GM19324 (cell line): ENCODE measurements around the gene AKAP3.
A peak's percentile ranks its signal among the peaks of the same experiment; 100 is the strongest.

Experiments
- ATAC-seq: cut with Tn5 transposase; IDR thresholded peaks from one replicate; pipeline ENCODE4 v1.9.1; 2021; ENCODE audit warnings: mild to moderate bottlenecking, moderate library complexity; ENCODE audit not compliant: unreplicated experiment, low FRiP score

Gene AKAP3

DNA sequence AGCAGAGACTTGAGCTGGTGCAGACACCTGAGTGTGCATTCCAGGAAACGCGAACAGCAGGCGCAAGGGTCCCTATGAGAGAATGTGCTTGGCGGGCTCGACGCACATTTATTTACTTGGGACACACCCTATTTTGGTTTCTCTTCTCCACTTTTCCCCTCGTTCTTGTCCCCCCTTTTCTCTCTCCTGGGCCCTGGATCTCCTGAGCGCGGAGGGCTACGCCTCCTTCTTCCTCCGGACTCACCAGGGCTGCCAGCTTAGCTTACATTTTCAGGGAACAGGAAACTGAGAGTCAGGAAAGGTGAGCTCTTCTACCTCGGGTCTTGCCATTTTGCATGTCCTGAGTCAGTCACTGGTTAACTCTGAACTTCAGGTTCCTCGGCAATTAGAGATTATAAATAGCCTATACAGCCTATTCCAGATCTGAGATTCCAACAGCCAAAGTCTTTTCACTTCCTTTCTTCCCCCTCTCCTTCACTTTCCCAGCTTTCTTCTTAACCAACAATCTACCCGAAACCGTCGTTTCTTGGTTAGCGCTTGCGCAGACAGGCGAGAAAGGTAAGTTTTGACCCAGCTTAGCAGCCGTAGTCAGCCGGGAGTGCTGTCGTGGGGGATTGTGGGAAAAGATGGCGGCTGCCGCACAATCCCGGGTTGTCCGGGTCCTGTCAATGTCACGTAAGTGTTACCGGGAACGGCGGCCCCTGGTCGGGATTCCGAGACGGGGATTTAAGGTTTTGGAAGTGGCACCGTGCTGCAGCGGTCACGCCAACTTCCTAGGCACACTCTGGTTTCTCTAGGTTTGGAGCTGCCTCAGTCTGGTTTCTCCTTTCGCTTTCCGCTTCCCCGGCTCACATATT is at the start of gene AKAP3, which contains the start of gene NDUFA9:
Gene AKAP3, minus strand, starts transcription at position 551 of the 857 bp plus-strand sequence. CDS start 10,855 bp downstream, outside the sequence.
Gene NDUFA9, plus strand, starts transcription at position 614 of the 857 bp plus-strand sequence. Its CDS starts 13 bp downstream, at position 627.
- peak; percentile 76 for ATAC-seq

DNA sequence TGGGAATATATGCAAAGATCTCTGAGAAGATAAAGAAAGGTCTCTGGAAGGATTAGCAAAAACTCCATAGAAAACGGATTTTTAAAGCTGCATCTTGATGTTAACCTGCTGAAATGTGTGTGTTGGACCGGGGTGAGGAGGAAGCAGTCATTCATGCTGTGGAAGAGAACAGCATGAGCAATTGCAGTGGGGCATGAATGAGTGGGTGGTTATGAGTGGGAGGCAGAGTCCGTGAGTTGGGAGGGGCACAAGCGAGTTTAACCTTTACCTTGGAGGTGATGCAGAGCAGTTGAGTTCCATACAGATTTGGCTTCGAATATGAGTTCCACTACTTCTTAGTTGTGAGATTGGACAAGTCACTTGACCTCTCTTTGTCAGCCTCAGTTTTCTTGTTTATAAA is 41.9 kb upstream of the AKAP3 start:
- no peak for ATAC-seq

- no peak for ATAC-seq
Observed at GRCh38 chr12:4685317-4685716, 36.5 kb upstream of the AKAP3 start.

GRCh38 chr12:4681732-4682131 is 32.9 kb upstream of the AKAP3 start:
- ATAC-seq, result no peak

GRCh38 chr12:4679711-4680110 is 30.9 kb upstream of the AKAP3 start:
- no peak for ATAC-seq

GRCh38 chr12:4665236-4665635 is 16.4 kb upstream of the AKAP3 start:
- no peak for ATAC-seq

DNA sequence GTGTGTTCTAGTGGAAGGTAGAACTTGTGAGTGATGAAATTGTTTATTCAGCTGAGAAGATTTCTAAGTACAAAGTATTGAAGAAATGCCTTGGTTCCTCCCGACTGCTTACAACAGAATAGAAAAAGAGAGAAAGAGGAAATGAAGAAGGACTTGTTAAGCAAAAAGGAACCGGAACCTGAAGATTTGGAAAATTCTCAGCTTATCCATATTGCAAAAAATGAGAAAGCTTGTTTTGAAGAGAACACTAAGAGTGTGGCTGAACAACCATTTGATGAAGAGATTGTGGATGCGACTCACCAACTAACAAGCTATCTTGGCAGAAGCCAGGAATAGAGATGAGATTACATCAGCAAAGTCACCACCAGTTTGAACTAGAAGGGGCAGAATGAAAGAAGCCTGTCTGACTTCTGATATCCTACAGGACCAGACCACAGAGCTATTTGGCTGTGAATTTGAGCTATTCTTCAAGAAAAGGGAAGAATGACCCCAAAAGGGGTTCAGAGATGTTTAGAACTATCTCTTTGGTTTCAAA is 15.2 kb upstream of the AKAP3 start:
- no peak for ATAC-seq

DNA sequence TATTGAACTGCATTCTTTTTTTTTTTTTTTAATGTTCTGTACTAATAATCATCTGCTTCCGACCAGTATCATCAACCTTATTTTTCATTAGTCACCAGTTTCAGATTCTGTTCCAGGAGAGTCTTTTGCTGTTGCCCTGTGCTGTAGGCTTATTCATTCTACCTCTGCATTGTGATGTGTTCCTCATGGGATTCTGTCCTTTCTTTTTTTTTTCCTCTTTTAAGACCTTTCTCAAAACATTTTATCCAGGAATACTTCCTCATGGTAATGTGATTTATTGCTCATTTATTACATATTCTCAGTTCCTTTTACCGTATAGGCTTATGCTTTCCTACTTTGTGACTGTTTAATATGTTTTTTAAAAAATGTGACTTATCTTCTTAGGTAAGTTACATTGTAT is 4.8 kb upstream of the AKAP3 start:
- no peak for ATAC-seq

DNA sequence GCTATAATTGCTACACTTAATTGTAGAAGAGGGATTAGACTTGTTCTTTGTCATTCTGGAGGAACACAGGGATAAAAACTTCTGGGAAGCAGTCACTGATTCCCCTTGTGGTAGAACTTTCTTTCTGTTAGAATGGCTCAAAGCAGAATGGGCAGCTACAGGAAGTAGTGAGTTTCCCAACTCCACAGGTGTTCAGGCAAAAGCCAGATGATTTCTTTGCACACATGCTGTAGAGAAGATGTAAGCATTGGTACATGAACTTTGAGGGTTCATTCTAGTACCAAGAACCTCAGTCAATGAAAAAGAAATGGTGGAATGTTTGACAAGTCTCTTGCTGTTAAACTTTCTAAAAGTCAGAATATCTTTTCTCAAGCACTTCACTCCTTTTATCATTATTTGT is 4.4 kb upstream of the AKAP3 start:
- ATAC-seq, result no peak

GRCh38 chr12:4649358-4649661 is 459 bp upstream of the AKAP3 start:
- ATAC-seq, result no peak

DNA sequence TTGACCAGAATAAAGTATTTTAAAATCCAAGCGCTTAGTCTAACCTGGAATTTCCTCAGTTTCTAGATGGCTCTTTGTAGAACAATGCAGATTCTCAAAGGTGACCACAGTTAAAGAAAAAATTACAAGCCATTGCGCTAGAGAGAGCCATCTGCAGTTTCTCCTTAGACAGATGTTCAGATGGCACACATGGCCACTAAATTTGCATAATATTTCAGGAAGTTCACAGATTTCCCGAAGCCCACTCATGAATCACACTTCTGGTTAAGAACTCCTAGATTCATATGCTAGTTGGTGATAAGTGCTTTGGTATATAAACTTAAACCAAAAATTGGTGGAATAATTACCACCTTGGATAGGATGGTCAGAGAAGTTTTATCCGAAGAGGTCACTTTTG is 749 bp downstream of the AKAP3 start:
- peak; percentile 38 for ATAC-seq

GRCh38 chr12:4645023-4645422 is 3.8 kb downstream of the AKAP3 start:
- ATAC-seq, result no peak

- peak; percentile 54 for ATAC-seq
Observed at GRCh38 chr12:4643747-4644146, 5.1 kb downstream of the AKAP3 start.

- ATAC-seq, result no peak
Observed at GRCh38 chr12:4630262-4630661, 18.6 kb downstream of the AKAP3 start.

GRCh38 chr12:4628406-4628805 is 20.4 kb downstream of the AKAP3 start:
- ATAC-seq, result no peak

- ATAC-seq, result no peak
Observed at GRCh38 chr12:4626543-4626942, 22.3 kb downstream of the AKAP3 start.

GRCh38 chr12:4621511-4621910 is 27.3 kb downstream of the AKAP3 start:
- ATAC-seq, result no peak

DNA sequence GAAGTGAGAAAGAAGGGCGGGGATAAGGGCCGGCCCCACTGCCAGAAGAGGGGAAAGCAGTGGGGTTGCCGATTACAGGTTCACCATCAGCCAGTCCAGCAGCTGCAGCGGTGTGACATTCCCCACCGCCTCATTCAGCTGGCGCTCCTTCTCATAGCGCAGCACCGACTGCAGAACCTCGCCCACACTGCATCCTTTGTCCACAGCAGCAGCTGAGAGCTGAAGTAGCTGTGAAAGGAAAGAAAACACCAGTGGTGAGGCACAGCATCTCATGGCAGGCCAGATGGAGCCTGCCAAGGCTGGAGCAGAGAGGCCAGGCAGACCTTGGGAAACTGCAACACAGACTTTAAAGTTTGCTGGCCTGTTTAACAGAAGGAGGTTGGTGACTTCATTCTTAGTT is 33.2 kb downstream of the AKAP3 start:
- no peak for ATAC-seq

DNA sequence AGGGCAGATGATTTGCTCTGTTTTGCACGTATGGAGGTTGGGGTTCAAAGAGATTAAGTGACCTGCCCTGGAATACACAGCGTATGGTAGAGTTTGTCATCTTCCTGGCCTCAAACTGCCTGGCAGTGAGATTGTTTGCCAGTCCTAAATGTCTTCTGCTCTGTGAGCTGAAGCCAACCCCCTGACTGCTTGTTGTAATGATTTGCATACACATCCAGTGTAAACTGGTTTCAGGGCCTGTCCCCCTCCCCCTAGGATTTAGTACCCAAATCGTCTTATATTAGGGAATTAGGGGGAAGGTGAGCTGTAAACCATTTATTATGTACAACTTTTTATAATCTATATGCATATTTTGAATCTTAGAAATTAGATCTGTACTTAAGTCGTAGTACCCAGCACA is 38.4 kb downstream of the AKAP3 start:
- ATAC-seq, result no peak

GRCh38 chr12:4609071-4609470 is 39.8 kb downstream of the AKAP3 start:
- no peak for ATAC-seq

DNA sequence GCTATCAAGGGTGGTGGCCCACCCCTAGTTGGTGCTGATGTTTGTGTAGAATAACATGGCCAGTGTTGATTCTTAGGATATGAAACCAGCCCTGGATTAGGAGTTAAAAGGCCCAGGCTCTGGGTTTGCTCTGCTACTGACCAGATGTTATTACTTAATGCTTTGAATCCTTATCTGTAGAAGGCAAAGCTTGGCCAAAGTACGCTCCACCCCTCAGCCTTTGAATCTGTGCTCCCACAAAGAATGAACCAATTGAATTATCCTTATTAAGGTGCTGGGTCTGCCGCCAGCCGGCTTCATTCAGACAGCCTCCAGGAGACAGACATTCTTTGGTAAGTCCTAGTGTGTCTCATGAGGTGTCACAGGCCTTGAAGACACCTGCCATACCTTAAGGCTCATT is 41.8 kb downstream of the AKAP3 start:
- ATAC-seq, result no peak

GRCh38 chr12:4604684-4605193 is 44.1 kb downstream of the AKAP3 start:
- peak; percentile 83 for ATAC-seq
